Measurements from ENCODE around the gene ERCC3. TPM values are rescaled to one million over a fixed set of nuclear protein-coding genes. Genes with fewer than 3 reads are reported as not detected.
"Not testable (repeated sequence)": the region's sequence is repeated elsewhere in the genome, so short reads cannot be mapped to it uniquely, and the experiment has no call there.

ERCC3 gene
- polyA plus RNA-seq, 10 donors, result 34.7 to 49.2 (median 41.3) TPM

DNA sequence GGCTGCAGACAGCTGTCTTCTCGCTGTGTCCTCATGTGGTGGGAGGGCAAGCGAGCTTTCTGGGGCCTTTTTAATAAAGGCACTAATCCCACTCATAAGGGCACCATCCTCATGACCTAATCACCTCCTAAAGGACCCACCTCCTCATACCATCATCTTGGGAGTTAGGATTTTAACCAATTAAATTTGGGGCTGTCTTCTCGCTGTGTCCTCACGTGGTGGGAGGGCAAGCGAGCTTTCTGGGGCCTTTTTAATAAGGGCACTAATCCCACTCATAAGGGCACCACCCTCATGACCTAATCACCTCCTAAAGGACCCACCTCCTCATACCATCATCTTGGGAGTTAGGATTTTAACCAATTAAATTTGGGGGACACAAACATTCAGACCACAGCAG, 66.7 kb downstream of the ERCC3 start:
- DNase-seq, result not testable (repeated sequence)

DNA sequence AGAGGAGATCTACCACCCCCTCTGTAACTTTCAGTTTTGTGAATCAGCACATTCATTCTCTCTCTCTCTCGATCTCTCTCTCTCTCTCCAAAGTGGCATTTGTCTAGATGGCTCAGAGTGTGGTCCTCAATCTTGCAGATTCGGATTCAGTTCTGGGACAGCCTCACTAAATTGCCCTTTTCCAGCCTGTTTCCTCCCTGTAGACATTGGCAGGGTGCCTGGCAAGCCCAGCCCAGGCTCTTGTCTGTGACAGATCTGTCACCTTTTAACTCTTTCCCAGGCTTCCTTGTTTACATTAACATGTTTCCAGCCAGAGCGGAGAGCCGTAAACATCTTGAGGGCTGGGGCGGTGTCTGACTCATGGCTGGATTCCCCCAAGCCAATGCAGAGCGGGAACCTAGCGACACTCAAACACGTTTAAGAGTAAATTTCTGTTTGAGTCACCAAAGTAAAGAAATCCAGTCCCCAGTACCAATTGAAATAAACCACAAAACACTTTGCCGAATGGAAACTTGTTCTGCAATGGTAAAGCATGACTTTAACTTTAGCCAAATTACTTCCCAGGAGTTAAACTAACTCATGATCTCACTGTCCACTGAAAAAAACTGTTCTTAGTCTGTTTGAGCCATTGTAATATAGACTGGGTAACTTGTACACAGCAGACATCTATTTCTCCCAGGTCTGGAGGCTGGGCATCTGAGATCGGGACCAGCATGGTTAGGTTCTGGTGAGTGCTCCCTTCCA, 67.3 kb downstream of the ERCC3 start:
- DNase-seq, result peak in 2 of 3 donors; percentile 25 to 73

DNA sequence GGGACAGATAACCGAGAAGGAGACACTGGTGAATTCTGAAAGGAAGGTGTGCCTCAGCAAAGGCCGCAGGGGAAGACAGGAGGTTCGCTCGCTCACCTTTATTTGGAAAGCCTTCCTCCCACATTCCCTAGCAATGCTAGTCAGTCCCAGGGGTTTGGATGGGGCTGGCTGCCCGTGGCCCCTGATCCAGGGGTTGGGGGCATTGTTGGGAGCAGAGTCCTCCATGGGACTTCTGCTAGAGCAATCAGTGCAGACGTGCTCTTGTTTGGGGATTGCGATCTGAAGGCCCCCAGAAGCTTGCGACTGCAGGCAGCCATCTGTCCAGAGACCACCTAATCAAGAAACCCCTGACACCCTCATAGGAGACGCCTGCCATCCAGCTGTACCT, 67.8 kb downstream of the ERCC3 start:
- no peak for DNase-seq

DNA sequence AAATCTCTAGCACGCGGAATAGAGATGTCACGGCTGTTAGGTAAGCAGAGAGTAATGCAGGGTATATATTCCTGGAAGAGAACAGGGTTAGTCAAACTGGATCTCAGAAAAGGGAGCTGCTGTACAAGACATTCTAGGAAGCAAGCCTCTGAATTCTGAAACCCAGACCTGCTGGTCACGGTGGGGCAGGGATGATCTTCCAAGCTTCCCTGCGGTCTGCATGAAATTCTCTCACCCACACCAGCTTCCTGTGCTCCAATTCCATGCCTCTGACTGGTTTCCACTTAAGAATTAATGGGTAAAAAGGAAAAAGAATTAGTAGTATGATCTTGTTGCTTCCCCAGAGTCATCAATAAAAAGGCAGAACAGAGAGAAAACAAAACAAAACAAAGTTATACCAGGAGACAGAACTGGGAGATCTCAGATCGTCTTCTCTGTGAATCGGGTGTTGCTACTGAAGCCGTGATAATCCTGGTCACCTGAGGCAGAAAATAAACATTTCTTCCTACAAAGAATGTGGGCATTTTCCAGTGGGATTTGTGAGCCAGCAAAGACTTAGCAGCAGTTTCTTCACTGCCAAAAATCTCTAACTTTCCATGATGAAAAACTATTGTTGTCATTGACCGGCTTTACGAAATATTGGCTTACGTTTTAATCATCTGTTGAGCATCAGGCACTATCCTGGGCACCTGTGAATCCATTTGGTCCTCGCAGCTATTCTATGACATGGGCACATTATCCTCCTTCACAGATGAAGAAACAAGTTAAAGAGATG, 68.6 kb downstream of the ERCC3 start:
- DNase-seq, result peak in 1 of 3 donors; percentile 12

DNA sequence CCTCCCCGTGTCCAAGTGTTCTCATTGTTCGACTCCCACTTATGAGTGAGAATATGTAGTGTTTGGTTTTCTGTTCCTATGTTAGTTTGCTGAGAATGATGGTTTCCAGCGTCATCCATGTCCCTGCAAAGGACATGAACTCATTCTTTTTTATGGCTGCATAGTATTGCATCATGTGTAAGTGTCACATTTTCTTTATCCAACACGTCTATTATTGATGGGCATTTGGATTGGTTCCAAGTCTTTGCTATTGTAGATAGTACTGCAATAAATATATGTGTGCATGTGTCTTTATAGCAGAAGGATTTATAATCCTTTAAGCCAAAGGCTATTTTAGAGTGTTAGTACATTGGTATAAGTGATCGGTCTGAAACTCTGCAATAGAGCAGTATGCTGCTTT, 69.8 kb downstream of the ERCC3 start:
- DNase-seq, result not testable (repeated sequence)

DNA sequence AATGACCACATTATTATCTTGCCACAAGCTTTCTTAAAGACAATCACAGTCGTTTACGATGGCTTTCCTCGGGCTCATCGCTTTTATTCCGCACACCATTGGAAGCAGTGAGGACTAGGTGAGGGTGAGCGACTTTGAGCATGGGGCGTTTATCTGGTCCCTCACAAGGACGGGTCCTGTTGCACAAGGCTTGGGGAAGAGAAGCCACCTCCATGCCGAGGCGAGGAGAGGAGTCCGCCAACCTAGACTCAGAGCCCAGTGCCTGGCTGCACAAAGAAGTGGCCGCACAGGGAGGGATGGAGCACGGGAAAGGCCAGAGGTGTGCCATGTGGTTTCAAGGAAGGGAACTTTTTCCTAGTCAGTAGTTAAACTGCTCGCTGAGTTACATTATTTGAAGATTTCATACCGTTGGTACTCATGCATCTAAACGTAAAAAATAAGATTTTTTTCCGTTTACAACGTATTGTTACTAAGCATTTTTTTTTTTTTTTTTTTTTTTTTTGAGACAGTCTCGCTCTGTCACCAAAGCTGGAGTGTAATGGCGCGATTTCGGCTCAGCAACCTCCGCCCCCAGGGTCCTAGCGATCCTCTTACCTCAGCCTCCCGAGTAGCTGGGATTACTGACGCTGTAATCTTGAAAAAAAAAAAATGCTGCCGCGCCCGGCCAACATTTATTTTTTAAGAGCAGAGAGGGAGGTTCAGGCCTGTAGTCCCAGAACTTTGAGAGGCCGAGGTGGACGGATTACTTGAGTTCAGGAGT, 73.0 kb downstream of the ERCC3 start:
- DNase-seq, result peak in 2 of 3 donors; percentile 16 to 76

DNA sequence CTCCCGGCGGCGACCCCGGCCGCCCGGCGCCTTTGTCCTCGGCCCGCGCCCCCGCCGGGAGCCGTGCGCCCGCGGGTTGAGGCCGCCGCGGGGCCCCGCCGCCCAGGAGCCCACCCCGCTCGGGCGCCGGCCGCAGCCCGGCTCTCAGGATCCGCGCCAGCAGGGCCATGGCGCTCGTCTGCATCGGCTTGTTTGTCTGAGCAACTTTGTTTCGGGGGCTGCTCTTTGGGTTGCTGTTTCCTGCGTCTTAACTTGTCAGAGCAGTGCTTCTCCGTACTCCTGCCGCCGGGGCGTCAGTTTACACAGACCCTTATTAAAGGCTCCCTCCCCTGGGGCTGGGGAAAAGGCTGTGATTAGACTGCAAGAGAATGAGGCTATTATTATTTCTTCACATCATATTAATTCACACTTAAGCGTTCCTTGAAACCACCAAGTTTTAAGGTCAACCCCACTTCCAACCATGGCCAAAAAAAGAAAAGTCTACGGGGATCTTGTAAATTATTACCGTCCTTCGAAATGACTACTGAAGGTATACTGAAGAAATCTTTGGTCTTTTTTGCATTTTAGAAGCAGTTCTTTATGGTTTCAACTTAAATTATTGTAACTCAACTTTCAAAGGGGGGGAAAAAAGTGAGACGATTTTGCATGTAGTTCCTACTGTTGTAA, 73.7 kb downstream of the ERCC3 start, which contains the start of gene CYP27C1:
Gene CYP27C1 (minus strand): TSS at position 198 of the 666 bp plus-strand sequence. CDS start 29 bp downstream, at position 169.
- peak in 2 of 3 donors; percentile 61 to 81 for DNase-seq

DNA sequence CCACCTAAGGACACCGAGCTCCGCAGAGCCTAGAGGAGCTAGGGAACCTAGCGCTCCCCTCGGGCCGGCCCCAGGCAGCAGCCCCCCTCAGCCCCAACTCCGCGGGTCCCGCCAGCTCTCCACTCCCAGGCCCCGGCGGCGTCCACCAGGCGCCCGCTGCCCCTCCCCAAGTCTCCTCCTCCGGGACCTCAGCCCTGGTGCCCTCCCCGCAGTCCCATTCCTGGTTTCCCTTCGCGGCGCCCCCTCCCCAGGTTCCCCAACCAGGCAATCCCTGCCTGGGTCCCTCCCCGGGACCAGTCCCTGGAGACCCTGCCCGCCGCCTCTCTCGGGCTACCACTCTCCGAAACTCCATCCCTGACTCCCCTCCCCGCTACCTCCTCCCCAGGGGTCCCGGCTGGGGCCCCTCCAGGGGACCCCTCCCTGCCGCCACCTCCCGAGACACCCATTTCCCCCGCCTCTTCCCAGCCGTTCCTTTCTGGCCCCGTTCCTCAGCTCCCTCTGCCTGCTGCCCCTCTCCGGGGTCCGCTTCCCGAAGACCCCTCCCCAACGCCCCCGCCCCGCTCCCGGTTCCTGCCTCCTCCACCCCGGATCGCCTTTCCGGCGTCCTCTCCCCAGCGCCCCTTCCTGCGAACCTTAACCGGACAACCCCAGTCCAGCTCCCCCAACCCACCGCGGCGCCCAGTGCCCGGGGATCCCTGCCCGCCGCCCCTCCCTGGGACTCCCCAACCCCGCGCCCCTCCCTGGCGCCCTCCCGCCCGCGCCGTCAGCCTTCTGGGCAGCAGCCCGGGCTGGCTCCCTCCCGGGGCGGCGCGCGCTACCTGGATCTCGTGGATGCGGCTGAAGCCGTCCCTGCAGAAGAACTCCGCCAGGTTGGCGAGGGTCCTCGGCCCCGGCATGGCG, 74.5 kb downstream of the ERCC3 start:
- peak in 2 of 3 donors; percentile 50 to 74 for DNase-seq

DNA sequence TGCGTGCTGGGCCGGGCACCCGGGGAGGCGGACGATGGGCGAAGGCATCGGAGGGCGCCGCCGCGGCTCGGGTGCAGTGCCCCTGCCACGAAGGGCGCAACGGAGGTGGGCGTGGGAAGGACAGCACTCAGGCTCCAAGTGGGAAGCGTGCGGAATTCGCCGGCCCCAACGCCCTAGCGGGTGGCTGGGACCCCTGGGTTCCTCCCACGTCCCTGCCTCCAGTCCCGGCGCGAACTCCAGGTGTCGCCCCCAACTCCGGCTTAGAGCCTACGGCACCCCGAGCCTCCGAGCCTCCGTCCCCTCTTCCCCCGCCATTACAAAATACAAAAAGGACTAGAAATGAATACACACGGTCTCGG, 75.2 kb downstream of the ERCC3 start:
- DNase-seq, result no peak

DNA sequence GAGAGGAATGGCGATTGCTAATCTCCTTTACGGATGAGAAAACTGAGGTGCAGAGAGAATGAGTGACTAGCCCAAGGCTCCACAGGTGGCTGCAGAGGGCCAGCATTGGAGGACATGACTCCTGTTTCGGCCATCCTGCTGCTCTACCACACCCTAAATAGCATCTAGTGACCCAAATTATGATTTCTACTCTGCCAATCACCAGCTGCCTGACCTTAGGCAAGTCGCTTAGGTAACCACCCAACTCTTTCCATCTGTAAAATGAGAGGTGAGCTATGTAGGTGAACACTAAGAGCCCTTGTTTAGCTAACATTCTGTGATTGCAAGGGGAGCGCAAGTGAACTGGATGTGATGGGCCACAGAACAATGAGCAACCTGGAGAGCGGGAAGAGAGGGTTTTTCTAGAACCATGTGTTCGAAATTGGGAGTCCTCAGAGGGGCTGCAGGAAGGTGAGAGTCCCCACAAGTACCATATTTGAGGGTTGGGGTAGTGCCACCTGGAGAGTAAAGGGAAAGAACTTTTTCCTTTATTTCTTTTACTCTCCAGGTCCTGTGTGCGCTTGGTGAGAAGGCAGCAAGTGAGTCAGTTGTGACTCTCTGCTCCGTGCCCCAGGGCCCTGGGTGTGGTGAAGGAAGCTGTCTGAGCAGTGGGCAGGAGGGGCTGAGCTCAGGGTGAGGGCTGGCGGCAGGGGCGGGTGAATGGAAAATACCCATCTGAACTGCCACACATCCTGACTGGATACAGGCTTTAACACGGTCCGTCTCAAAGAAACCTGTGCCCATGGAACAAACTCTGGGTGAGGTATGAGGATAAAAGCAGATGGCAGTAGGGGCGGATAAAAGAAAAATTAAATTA, 76.2 kb downstream of the ERCC3 start:
- DNase-seq, result no peak

DNA sequence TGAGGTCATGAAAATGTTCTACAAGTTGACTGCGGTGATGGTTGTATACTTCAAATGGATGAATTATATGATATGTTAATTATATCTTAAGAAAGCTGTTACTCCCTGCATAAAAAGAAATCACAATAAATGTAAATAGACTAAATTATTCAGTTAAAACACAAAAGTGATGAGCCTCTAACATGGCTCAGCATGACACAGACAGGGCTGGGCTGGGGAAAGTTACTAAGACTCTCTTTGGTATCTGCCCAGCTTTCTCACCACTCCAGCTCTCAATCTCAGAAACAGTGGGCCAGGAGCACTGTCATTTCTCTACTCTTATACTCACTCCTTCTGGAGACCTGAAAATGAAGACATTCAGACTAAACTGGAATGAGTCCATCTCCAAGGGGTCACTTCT, 77.4 kb downstream of the ERCC3 start:
- DNase-seq, result no peak

DNA sequence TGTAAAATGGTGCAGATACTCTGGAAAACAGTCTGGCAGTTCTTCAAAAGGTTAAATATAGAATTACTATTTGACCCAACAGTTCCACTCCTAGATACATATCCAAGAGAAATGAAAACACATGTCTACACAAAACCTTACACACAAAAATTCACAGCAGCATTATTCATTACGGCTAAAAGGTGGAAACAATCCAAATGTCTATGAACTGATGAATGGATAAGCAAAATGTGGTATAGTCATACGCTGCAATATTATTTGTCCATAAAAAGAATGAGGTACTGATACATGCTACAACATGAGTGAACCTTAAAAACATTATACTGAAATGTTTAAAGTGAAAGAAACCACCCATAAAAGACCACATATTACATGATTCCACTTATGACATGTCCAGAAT, 77.8 kb downstream of the ERCC3 start:
- no peak for DNase-seq

DNA sequence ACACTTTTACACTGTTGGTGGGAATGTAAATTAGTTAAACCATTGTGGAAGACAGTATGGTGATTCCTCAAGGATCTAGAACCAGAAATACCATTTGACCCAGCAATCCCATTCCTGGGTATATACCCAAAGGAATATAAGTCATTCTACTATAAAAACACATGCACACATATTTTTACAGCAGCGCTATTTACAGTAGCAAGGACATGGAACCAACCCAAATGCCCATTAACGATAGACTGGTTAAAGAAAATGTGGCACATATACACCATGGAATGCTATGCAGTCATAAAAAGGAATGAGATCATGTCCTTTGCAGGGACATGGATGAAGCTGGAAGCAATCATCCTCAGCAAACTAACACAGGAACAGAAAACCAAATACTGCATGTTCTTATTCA, 79.7 kb downstream of the ERCC3 start:
- DNase-seq, result not testable (repeated sequence)

DNA sequence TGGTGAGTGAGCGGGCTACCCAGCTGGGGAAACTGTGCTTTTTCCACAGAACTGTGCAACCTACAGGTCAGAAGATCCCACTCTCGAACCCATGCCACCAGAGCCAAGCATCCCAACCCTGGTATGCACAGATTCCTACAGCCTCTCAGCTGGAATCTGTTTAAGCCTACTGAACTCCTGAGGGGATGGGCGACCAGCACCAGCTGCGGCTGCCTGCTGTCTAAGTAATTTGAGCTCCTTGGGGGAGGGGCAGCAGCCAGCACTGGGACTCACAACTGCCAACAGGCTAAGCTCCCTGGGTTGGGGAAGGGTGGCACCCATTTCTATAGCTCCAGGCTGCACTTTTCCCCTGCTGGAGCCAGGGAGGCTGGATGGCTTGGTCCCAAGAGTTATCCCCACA, 85.6 kb downstream of the ERCC3 start:
- DNase-seq, result peak in 2 of 3 donors; percentile 48 to 52

Other genes with a start within 250 kb of the ERCC3 start
- gene BIN1, start 187.0 kb downstream of the ERCC3 start, polyA plus RNA-seq (ENCODE audit: insufficient read length in 10 of 10), result 100 to 1,000 TPM; 526 to 885 (median 760) TPM
- gene CYP27C1, start 73.8 kb downstream of the ERCC3 start, polyA plus RNA-seq (ENCODE audit: insufficient read length in 10 of 10), result 1 to 10 TPM; 2.7 to 7.5 (median 5.2) TPM
- gene MAP3K2, start 93.8 kb upstream of the ERCC3 start, polyA plus RNA-seq (ENCODE audit: insufficient read length in 10 of 10), result 10 to 100 TPM; 13.1 to 20.1 (median 17.4) TPM
- gene PROC, start 124.3 kb upstream of the ERCC3 start, polyA plus RNA-seq (ENCODE audit: insufficient read length in 10 of 10), result under 1 TPM in 7 of 10 donors, not detected in 3; 0.10 to 0.55 (median 0.50) TPM
- gene IWS1, start 232.3 kb upstream of the ERCC3 start, polyA plus RNA-seq (ENCODE audit: insufficient read length in 10 of 10), result 10 to 100 TPM; 41.6 to 54.7 (median 49.6) TPM
- 1 to 10 TPM in 5 of 10 donors, under 1 TPM in 5; 0.36 to 2.3 (median 1.0) TPM for gene MYO7B, start 241.5 kb upstream of the ERCC3 start, polyA plus RNA-seq (ENCODE audit: insufficient read length in 10 of 10)